Peyer's patch (tissue), 4 donors: ENCODE results near the gene CAMK1G. TPM values are rescaled to one million over a fixed set of nuclear protein-coding genes. Genes with fewer than 3 reads are reported as not detected.

ENCODE experiments used
- DNase-seq, 3 donors: peaks; one replicate each; pipeline ENCODE4 v3.0.0-alpha.2; 2017 to 2019
- H3K27ac ChIP-seq, 4 donors: fragments of 200-600 bp; sonication (generic); one replicate each; pipeline ENCODE4 v1.5.1; 2016 to 2019
- H3K27me3 ChIP-seq, 2 donors: fragments of 200-600 bp; sonication (generic); one replicate each; pipeline ENCODE4 v1.5.1; 2019
- H3K36me3 ChIP-seq, 3 donors: fragments of 200-600 bp; sonication (generic); one replicate each; pipeline ENCODE4 v1.5.1; 2016 to 2019
- H3K4me1 ChIP-seq, 4 donors: fragments of 200-600 bp; sonication (generic); one replicate each; pipeline ENCODE4 v1.5.1; 2016 to 2019
- H3K4me3 ChIP-seq, 4 donors: fragments of 200-600 bp; sonication (generic); 1 replicate in 3 of 4; 2 replicates in 1 of 4; pipeline ENCODE4 v1.5.1; 2016 to 2019; ENCODE audit warnings: mild to moderate bottlenecking in 1 of 4
- H3K9me3 ChIP-seq, 4 donors: fragments of 200-600 bp; sonication (generic); one replicate each; pipeline ENCODE4 v1.5.1; 2016 to 2019; ENCODE audit warnings: mild to moderate bottlenecking in 1 of 4
- POLR2A ChIP-seq, 2 donors: fragments of 450-650 bp; IDR thresholded peaks; one replicate each; pipeline ENCODE4 v1.5.1; 2017; ENCODE audit warnings: antibody characterized with exemption in 2 of 2, mild to moderate bottlenecking in 2 of 2, moderate library complexity in 2 of 2
- total RNA-seq, 4 donors: library from RNA; depleted of rRNA; stranded (reverse); fragments of >200 nt; gene quantifications; one replicate each; pipeline ENCODE4 v1.1.0, GENCODE V29; 2016
- TF ChIP-seq, protein P1 (sequence below), 6 experiments: fragments of 450-650 bp in 4 of 6; fragments of 200-600 bp in 2 of 6; sonication (generic) in 1 of 6; IDR thresholded peaks; one replicate each; pipeline ENCODE4 v1.5.1; 2017 to 2019; ENCODE audit warnings: antibody characterized with exemption in 6 of 6, mild to moderate bottlenecking in 3 of 6, moderate library complexity in 1 of 6

CAMK1G gene
- total RNA-seq, 4 donors from 2014 or later = not detected

DNA sequence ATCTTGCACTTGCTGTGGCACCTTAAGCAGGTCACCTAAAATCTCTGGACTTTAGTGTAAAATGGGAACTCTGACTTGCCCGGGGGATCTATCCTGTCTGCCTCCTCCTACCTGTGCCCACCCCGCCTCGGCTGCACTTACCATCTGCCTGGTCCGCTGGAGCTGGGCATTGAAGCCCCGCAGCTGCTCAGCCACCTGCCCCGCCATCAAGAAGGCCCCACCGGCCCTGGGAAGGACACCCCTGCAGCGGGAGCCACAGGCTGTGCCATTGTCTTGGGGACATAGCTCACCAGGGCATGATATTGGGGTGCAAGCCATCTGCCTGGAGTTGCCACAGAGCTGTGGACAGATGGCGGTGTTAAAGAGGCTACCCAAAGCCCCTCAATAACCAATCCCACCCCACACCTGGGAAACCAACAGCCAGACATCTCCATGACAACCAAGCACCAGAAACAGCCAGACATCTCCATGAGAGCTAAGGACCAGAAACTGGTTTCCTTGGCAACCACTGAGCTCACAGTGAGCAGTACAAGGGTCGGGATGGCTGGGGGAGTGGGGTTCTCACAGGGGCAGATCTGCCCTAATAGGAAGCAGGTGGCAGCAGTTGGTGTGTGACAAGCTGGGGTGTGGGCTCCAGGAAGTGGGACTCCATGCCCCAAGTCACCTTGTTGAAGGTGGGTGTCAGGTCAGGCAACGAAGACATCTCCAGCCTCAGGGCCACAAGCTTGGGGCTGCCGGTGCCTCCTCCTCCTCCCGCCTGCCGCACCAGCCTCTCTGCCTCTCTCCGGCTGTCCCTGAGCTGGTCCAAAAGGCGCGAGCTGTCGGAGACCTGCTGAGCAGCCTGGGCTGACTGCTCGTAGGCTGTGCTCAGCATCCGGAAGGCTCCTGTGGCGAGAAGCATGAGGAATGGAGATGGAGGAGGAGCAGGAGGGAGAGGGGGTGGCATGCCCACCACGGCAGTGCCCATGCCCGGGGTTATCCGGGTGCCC lies 39.6 kb downstream of the CAMK1G start:
- H3K9me3 ChIP-seq = no peaks in the 10 kb centered on the region
- H3K27me3 ChIP-seq = no peaks in the 10 kb centered on the region
- DNase-seq = peak in 1 of 3 donors; percentile 36
- no peak for TF ChIP-seq POLR2A (IDR thresholded peaks at IDR 0.05)
- TF ChIP-seq, protein P1, sequence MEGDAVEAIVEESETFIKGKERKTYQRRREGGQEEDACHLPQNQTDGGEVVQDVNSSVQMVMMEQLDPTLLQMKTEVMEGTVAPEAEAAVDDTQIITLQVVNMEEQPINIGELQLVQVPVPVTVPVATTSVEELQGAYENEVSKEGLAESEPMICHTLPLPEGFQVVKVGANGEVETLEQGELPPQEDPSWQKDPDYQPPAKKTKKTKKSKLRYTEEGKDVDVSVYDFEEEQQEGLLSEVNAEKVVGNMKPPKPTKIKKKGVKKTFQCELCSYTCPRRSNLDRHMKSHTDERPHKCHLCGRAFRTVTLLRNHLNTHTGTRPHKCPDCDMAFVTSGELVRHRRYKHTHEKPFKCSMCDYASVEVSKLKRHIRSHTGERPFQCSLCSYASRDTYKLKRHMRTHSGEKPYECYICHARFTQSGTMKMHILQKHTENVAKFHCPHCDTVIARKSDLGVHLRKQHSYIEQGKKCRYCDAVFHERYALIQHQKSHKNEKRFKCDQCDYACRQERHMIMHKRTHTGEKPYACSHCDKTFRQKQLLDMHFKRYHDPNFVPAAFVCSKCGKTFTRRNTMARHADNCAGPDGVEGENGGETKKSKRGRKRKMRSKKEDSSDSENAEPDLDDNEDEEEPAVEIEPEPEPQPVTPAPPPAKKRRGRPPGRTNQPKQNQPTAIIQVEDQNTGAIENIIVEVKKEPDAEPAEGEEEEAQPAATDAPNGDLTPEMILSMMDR (IDR thresholded peaks at IDR 0.05) = no peak
- peaks cover 0 to 28% (median 0%) of the 10 kb centered on the region in 3 donors for H3K36me3 ChIP-seq
- H3K4me1 ChIP-seq = peaks cover 0 to 35% (median 0%) of the 10 kb centered on the region in 4 donors
- no peak overlapping the region for H3K27ac ChIP-seq
- no peak overlapping the region for H3K4me3 ChIP-seq

DNA sequence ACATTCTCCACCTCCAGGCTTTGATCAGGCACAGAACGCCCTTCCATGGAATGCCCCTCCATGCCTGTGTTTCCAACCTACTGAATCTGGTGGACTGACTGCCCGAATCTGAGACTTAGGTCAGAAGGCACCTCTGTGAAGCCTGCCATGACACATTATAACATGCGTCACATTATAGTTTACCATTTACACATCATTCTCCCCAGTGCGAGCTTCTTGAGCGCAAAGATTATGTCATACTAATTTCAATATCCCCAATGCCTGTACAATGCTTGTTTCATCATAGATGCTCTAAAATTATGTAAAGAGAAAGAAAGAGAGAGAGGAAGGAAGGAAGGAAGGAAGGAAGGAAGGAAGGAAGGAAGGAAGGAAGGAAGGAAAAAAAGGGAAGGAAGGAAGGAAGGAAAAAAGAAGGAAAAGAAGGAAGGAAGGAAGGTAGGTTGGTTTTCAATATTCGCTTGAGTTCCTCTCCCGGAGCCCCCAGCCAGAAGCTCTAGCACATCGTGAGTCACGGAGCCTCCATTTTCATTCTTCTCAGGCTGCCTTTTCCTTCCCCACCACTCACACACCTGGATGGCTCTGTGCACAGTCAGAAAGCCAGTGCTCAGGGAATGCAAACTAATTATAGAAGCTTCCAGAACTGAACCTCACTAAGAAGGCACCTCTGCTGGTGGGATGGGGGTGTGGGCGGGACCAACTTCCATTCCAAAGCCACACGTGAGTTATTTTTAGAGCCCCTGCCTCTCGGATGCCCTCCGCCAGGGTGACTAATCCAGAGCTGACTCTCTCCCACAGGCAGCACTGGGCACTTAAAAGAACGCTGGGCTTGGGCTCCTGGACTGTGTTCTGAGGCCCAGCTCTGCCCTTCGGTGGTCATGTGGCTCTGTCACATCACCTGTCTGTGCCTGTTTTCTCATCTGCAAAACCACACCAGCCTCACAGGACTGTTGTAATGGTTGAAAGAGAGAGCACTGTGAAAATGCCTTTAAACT lies 41.3 kb downstream of the CAMK1G start:
- no peak overlapping the region for H3K4me3 ChIP-seq
- no peaks in the 10 kb centered on the region for H3K27me3 ChIP-seq
- H3K4me1 ChIP-seq = peaks cover 0 to 27% (median 0%) of the 10 kb centered on the region in 4 donors
- no peak overlapping the region for H3K27ac ChIP-seq
- peaks cover 0 to 28% (median 0%) of the 10 kb centered on the region in 3 donors for H3K36me3 ChIP-seq
- no peak for TF ChIP-seq POLR2A (IDR thresholded peaks at IDR 0.05)
- no peaks in the 10 kb centered on the region for H3K9me3 ChIP-seq
- DNase-seq = no peak

DNA sequence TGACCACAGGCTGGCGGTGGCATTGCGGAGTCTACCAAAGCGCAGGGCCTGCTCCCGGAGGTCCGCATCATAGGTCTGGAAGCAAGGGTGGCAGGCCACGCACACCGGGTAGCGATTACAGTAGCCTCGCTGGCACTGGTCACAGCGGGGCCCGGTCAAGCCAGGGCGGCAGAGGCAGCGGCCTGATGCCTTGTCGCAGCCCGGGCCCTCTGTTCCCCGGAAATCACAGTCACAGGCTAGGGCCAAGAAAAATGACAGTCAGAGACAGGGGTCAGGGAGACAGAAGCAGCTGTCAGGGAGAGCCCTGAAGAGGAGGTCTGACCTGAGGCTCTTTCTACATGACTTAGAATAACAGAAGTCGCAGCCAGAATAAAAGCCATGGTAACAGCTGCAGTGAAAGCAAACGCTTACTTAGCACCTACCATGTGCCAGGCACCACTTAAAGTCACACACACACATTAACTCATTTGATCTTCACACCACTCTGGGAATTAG lies 42.3 kb downstream of the CAMK1G start:
- Histone ChIP-seq H3K9me3 (no peaks in the 10 kb centered on the region), H3K36me3 (peaks cover 0 to 28% (median 0%) of the 10 kb centered on the region in 3 donors), H3K4me3 (no peak overlapping the region), H3K4me1 (peaks cover 0 to 18% (median 0%) of the 10 kb centered on the region in 4 donors), H3K27ac (no peak overlapping the region), H3K27me3 (no peaks in the 10 kb centered on the region)
- no peak for DNase-seq
- no peak for TF ChIP-seq POLR2A (IDR thresholded peaks at IDR 0.05)
- TF ChIP-seq, protein P1 (IDR thresholded peaks at IDR 0.05) = no peak

DNA sequence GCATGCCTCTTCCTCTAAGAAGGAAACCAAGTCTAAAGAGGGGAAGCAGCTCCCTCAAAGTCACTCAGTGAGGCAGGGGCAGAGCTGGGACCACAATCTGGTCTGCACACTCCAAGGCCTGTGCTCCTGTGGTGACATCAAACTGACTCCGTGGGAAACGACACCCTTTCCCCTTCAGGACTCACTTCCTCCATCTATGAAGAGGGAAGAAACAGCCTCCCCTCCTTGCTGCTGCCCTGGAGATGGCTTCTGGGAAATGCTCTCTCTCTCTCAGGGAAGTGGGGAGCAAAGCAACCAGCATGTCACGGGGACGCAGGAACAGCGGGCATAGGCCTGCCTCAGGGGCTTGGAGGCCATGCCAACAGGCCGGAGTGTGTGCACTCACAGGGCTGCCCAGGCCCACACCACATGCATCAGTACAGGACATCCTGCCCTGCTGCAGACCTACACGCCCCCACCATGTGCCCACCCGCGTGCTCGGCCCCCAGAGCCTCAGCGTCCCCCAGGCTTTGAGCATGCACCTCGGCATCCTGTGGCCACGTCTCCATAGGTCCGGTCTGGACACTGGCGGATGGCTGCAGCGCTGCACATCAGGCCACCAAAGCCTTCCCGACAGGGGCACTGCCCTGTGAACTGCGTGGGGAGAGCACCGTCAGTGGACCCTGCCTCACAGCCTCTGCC lies 43.0 kb downstream of the CAMK1G start:
- no peak for DNase-seq
- no peaks in the 10 kb centered on the region for H3K9me3 ChIP-seq
- no peak overlapping the region for H3K4me3 ChIP-seq
- no peaks in the 10 kb centered on the region for H3K27me3 ChIP-seq
- TF ChIP-seq, protein P1 (IDR thresholded peaks at IDR 0.05) = no peak
- no peak for TF ChIP-seq POLR2A (IDR thresholded peaks at IDR 0.05)
- H3K27ac ChIP-seq = no peak overlapping the region
- H3K4me1 ChIP-seq = peaks cover 0 to 17% (median 0%) of the 10 kb centered on the region in 4 donors
- peaks cover 0 to 28% (median 0%) of the 10 kb centered on the region in 3 donors for H3K36me3 ChIP-seq

DNA sequence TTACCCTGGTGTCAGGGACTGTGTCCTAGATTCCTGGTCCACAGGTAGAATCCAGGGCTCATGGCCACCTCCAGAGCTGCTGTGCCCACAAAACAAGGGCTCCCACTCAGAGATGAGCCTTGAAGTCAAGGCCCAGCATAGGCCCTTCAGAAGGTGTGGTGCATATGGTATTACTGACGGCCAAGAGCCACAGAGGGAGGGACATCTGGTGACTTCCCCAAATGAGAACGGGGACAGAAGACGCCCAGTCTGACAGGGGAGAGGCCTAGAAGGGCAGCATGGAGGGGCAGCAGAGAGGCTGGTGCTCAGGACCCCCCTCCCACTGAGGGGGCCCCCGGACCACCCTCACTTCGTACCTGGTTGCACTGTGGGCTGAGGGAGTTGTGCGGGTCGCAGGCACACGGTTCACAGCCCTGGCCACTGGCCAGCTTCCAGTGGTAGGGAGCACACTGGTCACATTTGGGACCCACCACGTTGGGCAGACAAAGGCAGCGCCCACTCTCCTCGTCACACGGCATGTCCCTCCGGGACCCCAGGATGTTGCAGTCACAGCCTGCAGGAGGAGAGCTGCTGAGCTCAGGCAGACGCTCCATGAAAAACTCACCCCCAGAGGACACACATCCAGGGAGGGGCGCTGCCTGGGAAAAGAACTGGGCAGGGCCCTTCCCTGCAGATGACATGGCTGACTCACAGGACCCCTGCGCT lies 43.7 kb downstream of the CAMK1G start:
- Histone ChIP-seq H3K36me3 (peaks cover 0 to 28% (median 0%) of the 10 kb centered on the region in 3 donors), H3K27ac (no peak overlapping the region), H3K9me3 (no peaks in the 10 kb centered on the region), H3K4me1 (peaks cover 0 to 11% (median 0%) of the 10 kb centered on the region in 4 donors), H3K27me3 (no peaks in the 10 kb centered on the region), H3K4me3 (no peak overlapping the region)
- no peak for TF ChIP-seq POLR2A (IDR thresholded peaks at IDR 0.05)
- TF ChIP-seq, protein P1 (IDR thresholded peaks at IDR 0.05) = no peak
- no peak for DNase-seq
